Measurements from ENCODE around the gene PPP2R3A. TPM values are rescaled to one million over a fixed set of nuclear protein-coding genes. Genes with fewer than 3 reads are reported as not detected.

PPP2R3A gene
- total and polyA plus RNA-seq, 2 of the 4 experiments (the other 2 are of a cell fraction) = 11.3 to 37.3 TPM

DNA sequence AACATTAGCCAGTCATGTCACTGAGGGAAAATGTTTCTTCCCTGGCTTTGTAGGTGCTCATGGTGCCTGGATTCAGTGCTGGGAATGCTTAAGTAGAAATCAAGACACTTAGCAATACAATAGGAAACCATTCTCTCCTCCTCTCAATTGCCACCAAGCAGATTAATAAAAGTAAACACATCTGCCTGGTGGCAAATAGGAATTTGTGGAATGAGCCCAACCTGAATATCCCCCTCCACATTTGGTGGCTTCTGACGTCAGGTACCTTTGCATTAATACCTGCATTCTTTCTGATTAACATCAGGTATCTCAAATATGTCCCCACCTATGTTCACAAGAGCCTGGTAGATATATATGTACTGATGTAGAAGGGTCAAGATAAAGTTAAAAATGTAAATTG is 42.7 kb downstream of the PPP2R3A start:
- Histone ChIP-seq H2BK120ac (ENCODE audit: low read depth, low read length) (no peak overlapping the region), H2BK15ac (ENCODE audit: low read depth, low read length) (no peak overlapping the region), H3K36me3 (ENCODE audit: control insufficient read depth, insufficient read depth, low read length) (peaks cover 4% of the 10 kb centered on the region), H3K27me3 (ENCODE audit: control insufficient read depth, insufficient read depth, low read length) (no peaks in the 10 kb centered on the region), H2BK5ac (ENCODE audit: low read depth, low read length, poor library complexity, severe bottlenecking) (no peak overlapping the region), H3K23ac (ENCODE audit: low read depth, low read length) (0 out of 2 replicates have a peak overlapping the region, but pooled peaks have one; percentile 31), H3K79me1 (ENCODE audit: low read depth in 1 of 2, low read length in 2 of 2) (peaks cover 40 to 61% of the 10 kb centered on the region in 2 experiments), H3K4ac (ENCODE audit: low read depth, low read length) (no peak overlapping the region), H3K9me3 (ENCODE audit: control insufficient read depth, insufficient read depth, low read length) (no peaks in the 10 kb centered on the region), H3K4me3 (ENCODE audit: insufficient read depth, low read depth, low read length) (no peak overlapping the region), H3K4me1 (ENCODE audit: control insufficient read depth, insufficient read depth, low read length) (peaks cover 3% of the 10 kb centered on the region), H3K27ac (ENCODE audit: insufficient read depth, low read length) (no peak overlapping the region), H3K14ac (replicated peaks; ENCODE audit: low read depth, low read length) (0 out of 2 replicates have a peak overlapping the region, but pooled peaks have one; percentile 45), H3K56ac (ENCODE audit: extremely low read depth, insufficient read depth, low read length) (no peak overlapping the region), H2AK9ac (replicated peaks; ENCODE audit: low read depth, low read length, poor library complexity) (no peak overlapping the region), H2BK20ac (ENCODE audit: low read depth, low read length) (no peak overlapping the region), H3K4me2 (ENCODE audit: low read depth, low read length) (no peak overlapping the region), H4K91ac (ENCODE audit: insufficient read depth, low read depth, low read length) (no peak overlapping the region), H3K9ac (ENCODE audit: low read depth, low read length) (no peak overlapping the region), H3K9me1 (ENCODE audit: insufficient read depth, low read length) (peaks cover 16% of the 10 kb centered on the region), H2AK5ac (ENCODE audit: low read depth, low read length) (no peak overlapping the region), H4K5ac (ENCODE audit: low read depth, low read length) (no peak overlapping the region), H4K8ac (ENCODE audit: low read depth in 2 of 2, low read length in 2 of 2) (no peak overlapping the region), H4K20me1 (ENCODE audit: insufficient read depth, low read length) (peaks cover 15% of the 10 kb centered on the region; the same call in 1 of the 2 replicates), H3K18ac (ENCODE audit: low read depth, low read length) (no peak overlapping the region), H2AFZ (replicated peaks; ENCODE audit: low read length, poor library complexity) (no peak overlapping the region)
- ChIA-PET CTCF (no interaction called here), POLR2A (ENCODE audit: unreplicated experiment) (interaction anchor here (0.7 kb wide), 1 partner anchor 431 kb away, joined by 4 read pairs; no protein-coding TSS in a partner anchor)
- intact Hi-C loops (cut with micrococcal nuclease) (no loop called here), in situ Hi-C loops (cut with MboI; ENCODE audit: low sequenced_read_pairs) (no loop called here), dilution Hi-C loops (cut with HindIII; ENCODE audit: low sequenced_read_pairs, unreplicated experiment) (no loop called here)
- no TSS peak for BruUV-seq (replicated peaks)
- WGBS, 2 experiments (ENCODE audit: extremely low coverage in 2 of 2, insufficient read length in 1 of 2) = no CpG with 5 or more reads among the region's 1 CpG
- ATAC-seq (ENCODE audit: low read depth) (no peak), DNase-seq (no peak)
- TF ChIP-seq SMC3 (IDR thresholded peaks at IDR 0.05; ENCODE audit: low read depth, low read length) (no peak), NFE2L2 (IDR thresholded peaks at IDR 0.05; ENCODE audit: low read depth, low read length) (no peak), MAFK (IDR thresholded peaks at IDR 0.05; ENCODE audit: low read depth, low read length) (no peak), MAZ (IDR thresholded peaks at IDR 0.05; ENCODE audit: borderline replicate concordance, low read depth, low read length) (no peak), FOS (IDR thresholded peaks at IDR 0.05; ENCODE audit: low read depth, low read length) (no peak), CEBPB (IDR thresholded peaks at IDR 0.05; ENCODE audit: low read depth, low read length) (no peak), RCOR1 (IDR thresholded peaks at IDR 0.05; ENCODE audit: insufficient replicate concordance, low read length) (no peak), POLR2A (IDR thresholded peaks at IDR 0.05; ENCODE audit: low read depth, low read length) (no peak), MXI1 (IDR thresholded peaks at IDR 0.05; ENCODE audit: borderline replicate concordance, low read depth, low read length) (no peak), CHD1 (IDR thresholded peaks at IDR 0.05; ENCODE audit: low read depth, low read length) (no peak), BHLHE40 (IDR thresholded peaks at IDR 0.05; ENCODE audit: low read depth, low read length) (no peak), RFX5 (IDR thresholded peaks at IDR 0.05; ENCODE audit: low read depth, low read length) (no peak), RAD21 (IDR thresholded peaks at IDR 0.05; ENCODE audit: low read length) (no peak)
- TF ChIP-seq, protein P1, sequence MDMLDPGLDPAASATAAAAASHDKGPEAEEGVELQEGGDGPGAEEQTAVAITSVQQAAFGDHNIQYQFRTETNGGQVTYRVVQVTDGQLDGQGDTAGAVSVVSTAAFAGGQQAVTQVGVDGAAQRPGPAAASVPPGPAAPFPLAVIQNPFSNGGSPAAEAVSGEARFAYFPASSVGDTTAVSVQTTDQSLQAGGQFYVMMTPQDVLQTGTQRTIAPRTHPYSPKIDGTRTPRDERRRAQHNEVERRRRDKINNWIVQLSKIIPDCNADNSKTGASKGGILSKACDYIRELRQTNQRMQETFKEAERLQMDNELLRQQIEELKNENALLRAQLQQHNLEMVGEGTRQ (IDR thresholded peaks at IDR 0.05; ENCODE audit: low read depth, low read length) = no peak
- TF ChIP-seq, protein P2, sequence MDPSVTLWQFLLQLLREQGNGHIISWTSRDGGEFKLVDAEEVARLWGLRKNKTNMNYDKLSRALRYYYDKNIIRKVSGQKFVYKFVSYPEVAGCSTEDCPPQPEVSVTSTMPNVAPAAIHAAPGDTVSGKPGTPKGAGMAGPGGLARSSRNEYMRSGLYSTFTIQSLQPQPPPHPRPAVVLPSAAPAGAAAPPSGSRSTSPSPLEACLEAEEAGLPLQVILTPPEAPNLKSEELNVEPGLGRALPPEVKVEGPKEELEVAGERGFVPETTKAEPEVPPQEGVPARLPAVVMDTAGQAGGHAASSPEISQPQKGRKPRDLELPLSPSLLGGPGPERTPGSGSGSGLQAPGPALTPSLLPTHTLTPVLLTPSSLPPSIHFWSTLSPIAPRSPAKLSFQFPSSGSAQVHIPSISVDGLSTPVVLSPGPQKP (IDR thresholded peaks at IDR 0.05; ENCODE audit: borderline replicate concordance, low read depth, low read length) = no peak
- TF ChIP-seq, protein P3, sequence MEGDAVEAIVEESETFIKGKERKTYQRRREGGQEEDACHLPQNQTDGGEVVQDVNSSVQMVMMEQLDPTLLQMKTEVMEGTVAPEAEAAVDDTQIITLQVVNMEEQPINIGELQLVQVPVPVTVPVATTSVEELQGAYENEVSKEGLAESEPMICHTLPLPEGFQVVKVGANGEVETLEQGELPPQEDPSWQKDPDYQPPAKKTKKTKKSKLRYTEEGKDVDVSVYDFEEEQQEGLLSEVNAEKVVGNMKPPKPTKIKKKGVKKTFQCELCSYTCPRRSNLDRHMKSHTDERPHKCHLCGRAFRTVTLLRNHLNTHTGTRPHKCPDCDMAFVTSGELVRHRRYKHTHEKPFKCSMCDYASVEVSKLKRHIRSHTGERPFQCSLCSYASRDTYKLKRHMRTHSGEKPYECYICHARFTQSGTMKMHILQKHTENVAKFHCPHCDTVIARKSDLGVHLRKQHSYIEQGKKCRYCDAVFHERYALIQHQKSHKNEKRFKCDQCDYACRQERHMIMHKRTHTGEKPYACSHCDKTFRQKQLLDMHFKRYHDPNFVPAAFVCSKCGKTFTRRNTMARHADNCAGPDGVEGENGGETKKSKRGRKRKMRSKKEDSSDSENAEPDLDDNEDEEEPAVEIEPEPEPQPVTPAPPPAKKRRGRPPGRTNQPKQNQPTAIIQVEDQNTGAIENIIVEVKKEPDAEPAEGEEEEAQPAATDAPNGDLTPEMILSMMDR (conservative IDR thresholded peaks at IDR 0.05; ENCODE audit: low read depth, low read length) = no peak
